Spleen (tissue), 11 donors: ENCODE data around the gene GMDS. TPM values are rescaled to one million over a fixed set of nuclear protein-coding genes. Genes with fewer than 3 reads are reported as not detected.
"Not testable (repeated sequence)": the region's sequence is repeated elsewhere in the genome, so short reads cannot be mapped to it uniquely, and the experiment has no call there.

ENCODE experiments used
- DNase-seq: peaks from one replicate; pipeline ENCODE4 v3.0.0-alpha.2; 2020
- H3K27ac ChIP-seq, 8 donors: fragments of 200-600 bp; sonication (generic) in 7 of 8; 1 replicate in 4 of 8; 2 replicates in 4 of 8; pipeline versions ENCODE4 v1.5.0 to v1.8.0; 2016 to 2021; ENCODE audit warnings: inconsistent platforms in 4 of 8, mild to moderate bottlenecking in 4 of 8, moderate library complexity in 1 of 8
- H3K27me3 ChIP-seq, 7 donors: fragments of 200-600 bp; sonication (generic) in 6 of 7; replicated peaks in 1 of 7; 1 replicate in 4 of 7; 2 replicates in 3 of 7; pipeline versions ENCODE4 v1.5.0 to v1.8.0; 2016 to 2021; ENCODE audit warnings: inconsistent platforms in 3 of 7, mild to moderate bottlenecking in 1 of 7
- H3K36me3 ChIP-seq, 6 donors: fragments of 200-600 bp; sonication (generic) in 5 of 6; 1 replicate in 4 of 6; 2 replicates in 2 of 6; pipeline versions ENCODE4 v1.5.0 to v1.8.0; 2016 to 2021; ENCODE audit warnings: inconsistent platforms in 2 of 6
- H3K4me1 ChIP-seq, 6 donors: fragments of 200-600 bp; sonication (generic) in 5 of 6; 1 replicate in 3 of 6; 2 replicates in 3 of 6; pipeline versions ENCODE4 v1.5.0 to v1.8.0; 2016 to 2021; ENCODE audit warnings: inconsistent platforms in 3 of 6
- H3K4me3 ChIP-seq, 8 donors: fragments of 200-600 bp; sonication (generic) in 7 of 8; 1 replicate in 4 of 8; 2 replicates in 4 of 8; pipeline versions ENCODE4 v1.5.0 to v1.8.0; 2016 to 2021; ENCODE audit warnings: inconsistent platforms in 4 of 8, mild to moderate bottlenecking in 4 of 8, moderate library complexity in 2 of 8
- H3K9me3 ChIP-seq, 8 donors: fragments of 200-600 bp; sonication (generic) in 7 of 8; 1 replicate in 4 of 8; 2 replicates in 4 of 8; pipeline versions ENCODE4 v1.5.0 to v1.8.0; 2016 to 2021; ENCODE audit warnings: inconsistent platforms in 4 of 8
- CTCF ChIP-seq, 11 experiments: fragments of 200-600 bp in 7 of 11; fragments of 450-650 bp in 4 of 11; sonication (generic) in 4 of 11; IDR thresholded peaks in 8 of 11; conservative IDR thresholded peaks in 3 of 11; 1 replicate in 7 of 11; 2 replicates in 4 of 11; pipeline versions ENCODE4 v1.4.0 to v1.8.0; 2016 to 2021; ENCODE audit warnings: antibody characterized with exemption in 11 of 11, inconsistent platforms in 4 of 11, mild to moderate bottlenecking in 1 of 11
- POLR2A ChIP-seq, 3 donors: fragments of 450-650 bp; IDR thresholded peaks; one replicate each; pipeline ENCODE4 v1.5.1; 2017; ENCODE audit warnings: antibody characterized with exemption in 3 of 3, mild to moderate bottlenecking in 1 of 3
- POLR2AphosphoS5 ChIP-seq, 3 donors: sonication (generic); formaldehyde crosslinking; IDR thresholded peaks; one replicate each; pipeline ENCODE4 v1.5.1; 2017; ENCODE audit warnings: antibody characterized with exemption in 3 of 3
- WGBS, 5 donors: extraction: QIAGEN DNeasy Blood & Tissue Kit in 3 of 5; methylation state at CpG; one replicate each; pipeline versions ENCODE4 v1.1.5 to v1.1.7; 2013 to 2018; 5-methylcytosine and 5-hydroxymethylcytosine counted together
- intact Hi-C: fragments of 100-400 bp; cut with DNase I; formaldehyde crosslinking; loops from one replicate; pipeline ENCODE4 v1.15.0; 2023; ENCODE audit warnings: low total_unique reads
- polyA plus RNA-seq, 3 donors: library from polyadenylated mRNA; stranded (reverse); fragments of 200-250 nt; gene quantifications; one replicate each; pipeline ENCODE4 v1.2.1, GENCODE V29; 2013
- total RNA-seq, 7 donors: library from RNA; depleted of rRNA in 3 of 7; stranded (reverse); fragments of >200 nt in 3 of 7; fragmentation: NEBNext Ultra II Directional in 4 of 7; extraction: Animal tissue kit (Norgen Biotek cat#: 25700) in 4 of 7; gene quantifications; one replicate each; pipeline versions ENCODE4 v1.1.0 to v1.2.1, GENCODE V29; 2016 to 2021
- donor health status: healthy with polysubstance abuse.
- donor health status: DM: no; HTN: no; CAD: no; lungs with moderate emphysema.
- donor health status: DM: no; HTN: no; CAD: no.
- donor health status: Bipolar disorder and iron deficiency.
- donor health status: healthy.
- donor health status: DM: no; HTN: no; CAD: no.
- donor health status: DM: yes; HTN: yes; CAD: no.

The GMDS gene
- total and polyA plus RNA-seq, 10 donors, result 9.1 to 30.8 (median 17.7) TPM

GRCh38 chr6:1846611-1847010 lies 398.8 kb downstream of the GMDS start:
- Histone ChIP-seq H3K4me1 (peaks cover 0 to 6% (median 0%) of the 10 kb centered on the region in 6 donors), H3K4me3 (no peak overlapping the region), H3K27me3 (no peaks in the 10 kb centered on the region), H3K27ac (no peak overlapping the region), H3K36me3 (no peaks in the 10 kb centered on the region), H3K9me3 (peaks cover 0 to 14% (median 6%) of the 10 kb centered on the region in 8 donors)
- TF ChIP-seq POLR2AphosphoS5 (IDR thresholded peaks at IDR 0.05) (no peak), CTCF (IDR thresholded peaks at IDR 0.05 in 8 of 11, conservative IDR thresholded peaks at IDR 0.05 in 3 of 11) (no peak), POLR2A (IDR thresholded peaks at IDR 0.05) (no peak)
- DNase-seq, result no peak
- 94 to 98% (median 96%) methylated on average over 3 of the region's 3 CpGs for WGBS, 5 donors
- intact Hi-C loops, result loop anchor here (10.0 kb wide), 1 partner anchor 128 kb away; no protein-coding TSS in a partner anchor

GRCh38 chr6:1845543-1845942 lies 399.9 kb downstream of the GMDS start:
- intact Hi-C loops, result loop anchor here (10.0 kb wide), 1 partner anchor 129 kb away; no protein-coding TSS in a partner anchor
- H3K4me3 ChIP-seq, H3K27me3 ChIP-seq: not testable (repeated sequence)

GRCh38 chr6:1842334-1842733 lies 403.1 kb downstream of the GMDS start:
- Histone ChIP-seq H3K27ac (no peak overlapping the region), H3K9me3 (peaks cover 0 to 14% (median 6%) of the 10 kb centered on the region in 8 donors), H3K27me3 (no peaks in the 10 kb centered on the region), H3K4me1 (no peaks in the 10 kb centered on the region), H3K36me3 (no peaks in the 10 kb centered on the region), H3K4me3 (no peak overlapping the region)
- intact Hi-C loops, result loop anchor here (10.0 kb wide), 1 partner anchor 132 kb away; no protein-coding TSS in a partner anchor
- WGBS, 5 donors, result 88 to 98% (median 92%) methylated on average over 2 of the region's 2 CpGs
- TF ChIP-seq CTCF (IDR thresholded peaks at IDR 0.05 in 8 of 11, conservative IDR thresholded peaks at IDR 0.05 in 3 of 11) (no peak), POLR2AphosphoS5 (IDR thresholded peaks at IDR 0.05) (no peak), POLR2A (IDR thresholded peaks at IDR 0.05) (no peak)
- DNase-seq, result no peak

More at GRCh38 chr6:1845543-1845942, 399.9 kb downstream of the GMDS start:
- not testable (repeated sequence) for DNase-seq, H3K4me1 ChIP-seq, H3K27ac ChIP-seq, H3K36me3 ChIP-seq
- 95 to 98% (median 98%) methylated on average over 5 of the region's 5 CpGs for WGBS, 5 donors
- peaks cover 0 to 14% (median 6%) of the 10 kb centered on the region in 8 donors for H3K9me3 ChIP-seq

- TF ChIP-seq CTCF (IDR thresholded peaks at IDR 0.05 in 8 of 11, conservative IDR thresholded peaks at IDR 0.05 in 3 of 11) (no peak), POLR2A (IDR thresholded peaks at IDR 0.05) (no peak), POLR2AphosphoS5 (IDR thresholded peaks at IDR 0.05) (no peak)
- no peaks in the 10 kb centered on the region for H3K36me3 ChIP-seq
- no peaks in the 10 kb centered on the region for H3K27me3 ChIP-seq
- no peaks in the 10 kb centered on the region for H3K4me1 ChIP-seq
- H3K4me3 ChIP-seq, result no peak overlapping the region
- peaks cover 0 to 9% (median 6%) of the 10 kb centered on the region in 8 donors for H3K9me3 ChIP-seq
- intact Hi-C loops, result loop anchor here (10.0 kb wide), 1 partner anchor 134 kb away; no protein-coding TSS in a partner anchor
- 80 to 82% (median 81%) methylated on average over 3 of the region's 3 CpGs for WGBS, 5 donors
- no peak for DNase-seq
- no peak overlapping the region for H3K27ac ChIP-seq
Observed at GRCh38 chr6:1841136-1841535, 404.3 kb downstream of the GMDS start.
